H1 (cell line): Measurements from ENCODE around the gene EBF3. TPM values are rescaled to one million over a fixed set of nuclear protein-coding genes. Genes with fewer than 3 reads are reported as not detected.
A peak's percentile ranks its signal among the peaks of the same experiment; 100 is the strongest.

Source experiments
- CTCF ChIA-PET: fragments of 300-600 bp; sonication (Branson Sonifier 250); formaldehyde crosslinking; loops from one replicate; lab custom pipeline; 2021; ENCODE audit not compliant: partially characterized antibody; lab: Charles Lee
- POLR2A ChIA-PET: fragments of 300-600 bp; sonication (Branson Sonifier 250); formaldehyde crosslinking; loops from one replicate; lab custom pipeline; 2021; ENCODE audit warnings: inconsistent platforms; ENCODE audit not compliant: partially characterized antibody; lab: Charles Lee
- DNase-seq, 2 experiments: peaks; one replicate each; pipeline versions ENCODE4 v3.0.0 to v3.0.0-alpha.2; 2010 to 2022; ENCODE audit warnings: low spot score in 2 of 2, low read depth in 1 of 2, mixed read lengths in 1 of 2
- FAIRE-seq: peaks from 2 replicates; lab custom pipeline; 2011; peaks lifted over from hg19 to GRCh38; lab: Jason Lieb, UNC
- H2AFZ ChIP-seq: 2 replicates; pipeline ENCODE4 v1.8.1; 2012; ENCODE audit warnings: low read length, inconsistent platforms
- H2AK5ac ChIP-seq: 2 replicates; pipeline ENCODE4 v1.6.1; 2013; ENCODE audit warnings: low read depth, low read length
- H2BK120ac ChIP-seq: replicated peaks from 2 replicates; pipeline ENCODE3; 2013; ENCODE audit warnings: low read depth, low read length, inconsistent platforms
- H2BK12ac ChIP-seq: 2 replicates; pipeline ENCODE4 v1.6.1; 2013; ENCODE audit warnings: low read depth, low read length
- H2BK15ac ChIP-seq: 2 replicates; pipeline ENCODE4 v1.6.1; 2013; ENCODE audit warnings: low read length
- H2BK20ac ChIP-seq: 2 replicates; pipeline ENCODE4 v1.6.1; 2013; ENCODE audit warnings: low read length
- H2BK5ac ChIP-seq: 2 replicates; pipeline ENCODE4 v1.6.1; 2013; ENCODE audit warnings: low read depth, low read length
- H3K14ac ChIP-seq: 2 replicates; pipeline ENCODE4 v1.6.1; 2013; ENCODE audit warnings: inconsistent platforms; ENCODE audit not compliant: insufficient read length
- H3K18ac ChIP-seq: 2 replicates; pipeline ENCODE4 v1.6.1; 2013; ENCODE audit warnings: low read length; ENCODE audit errors: extremely low read depth
- H3K23ac ChIP-seq: 2 replicates; pipeline ENCODE4 v1.6.1; 2013; ENCODE audit warnings: inconsistent platforms; ENCODE audit not compliant: insufficient read length
- H3K23me2 ChIP-seq: 2 replicates; pipeline ENCODE4 v1.6.1; 2013; ENCODE audit warnings: low read depth, low read length
- H3K27ac ChIP-seq: 2 replicates; pipeline ENCODE4 v1.6.1; 2011; ENCODE audit warnings: low read depth, low read length, inconsistent platforms
- H3K27me3 ChIP-seq, 4 experiments: replicated peaks in 1 of 4; 1 replicate in 1 of 4; 2 replicates in 3 of 4; pipeline versions ENCODE4 v1.6.1 to v1.8.1; 2011 to 2013; ENCODE audit warnings: low read length in 3 of 4, mild to moderate bottlenecking in 3 of 4, inconsistent platforms in 2 of 4, mixed read lengths in 2 of 4, moderate library complexity in 1 of 4; ENCODE audit not compliant: control insufficient read depth in 3 of 4, insufficient read depth in 3 of 4; ENCODE audit errors: extremely low read depth in 1 of 4
- H3K36me3 ChIP-seq, 4 experiments: 2 replicates each; pipeline versions ENCODE4 v1.6.1 to v1.8.1; 2011 to 2013; ENCODE audit warnings: mild to moderate bottlenecking in 4 of 4, low read length in 3 of 4, moderate library complexity in 2 of 4, control low read depth in 1 of 4, inconsistent platforms in 1 of 4; ENCODE audit not compliant: insufficient read depth in 4 of 4, control insufficient read depth in 2 of 4
- H3K4ac ChIP-seq: replicated peaks from 2 replicates; pipeline ENCODE3; 2013; ENCODE audit warnings: low read length, low read depth, mixed read lengths, inconsistent platforms; ENCODE audit not compliant: insufficient read length
- H3K4me1 ChIP-seq, 4 experiments: replicated peaks in 1 of 4; 1 replicate in 1 of 4; 2 replicates in 3 of 4; pipeline versions ENCODE4 v1.6.1 to v1.8.1; 2011 to 2013; ENCODE audit warnings: low read length in 3 of 4, inconsistent platforms in 2 of 4, mixed read lengths in 1 of 4; ENCODE audit not compliant: insufficient read depth in 4 of 4, control insufficient read depth in 3 of 4
- H3K4me2 ChIP-seq, 2 experiments: 2 replicates each; pipeline versions ENCODE4 v1.6.1 to v1.8.1; 2011 to 2013; ENCODE audit warnings: low read depth in 2 of 2, low read length in 2 of 2, control low read depth in 1 of 2, inconsistent platforms in 1 of 2, mild to moderate bottlenecking in 1 of 2; ENCODE audit not compliant: insufficient read depth in 1 of 2
- H3K4me3 ChIP-seq, 4 experiments: fragments of 200-600, 300-600 bp in 1 of 4; sonication (generic), shearing (Covaris generic), sonication (Bioruptor Twin) in 1 of 4; 2 replicates each; pipeline versions ENCODE4 v1.5.1 to v1.8.1; 2011 to 2016; ENCODE audit warnings: low read length in 4 of 4, low read depth in 3 of 4, control low read depth in 2 of 4, inconsistent platforms in 2 of 4, mild to moderate bottlenecking in 2 of 4, mixed read lengths in 1 of 4, moderate library complexity in 1 of 4; ENCODE audit not compliant: insufficient read depth in 2 of 4; ENCODE audit errors: extremely low read depth in 1 of 4
- H3K56ac ChIP-seq: replicated peaks from 2 replicates; pipeline ENCODE3; 2013; ENCODE audit warnings: low read depth, mild to moderate bottlenecking, mixed read lengths, low read length, inconsistent platforms; ENCODE audit not compliant: insufficient read length
- H3K79me1 ChIP-seq: 2 replicates; pipeline ENCODE4 v1.6.1; 2013; ENCODE audit warnings: low read depth, low read length, control low read depth
- H3K79me2 ChIP-seq, 2 experiments: 2 replicates each; pipeline versions ENCODE4 v1.6.1 to v1.8.1; 2012 to 2013; ENCODE audit warnings: low read length in 2 of 2, mild to moderate bottlenecking in 2 of 2, inconsistent platforms in 1 of 2; ENCODE audit not compliant: insufficient read depth in 2 of 2, control insufficient read depth in 1 of 2
- H3K9ac ChIP-seq, 4 experiments: replicated peaks in 1 of 4; 1 replicate in 1 of 4; 2 replicates in 3 of 4; pipeline versions ENCODE4 v1.6.1 to v1.8.1; 2011 to 2013; ENCODE audit warnings: low read depth in 3 of 4, low read length in 3 of 4, control low read depth in 2 of 4, mild to moderate bottlenecking in 2 of 4, moderate library complexity in 2 of 4, inconsistent platforms in 1 of 4; ENCODE audit errors: extremely low read depth in 1 of 4
- H3K9me3 ChIP-seq, 2 experiments: 2 replicates each; pipeline versions ENCODE4 v1.6.1 to v1.8.1; 2012 to 2013; ENCODE audit warnings: mild to moderate bottlenecking in 2 of 2, moderate library complexity in 2 of 2, control low read depth in 1 of 2, inconsistent platforms in 1 of 2, low read depth in 1 of 2, low read length in 1 of 2, mixed read lengths in 1 of 2; ENCODE audit not compliant: insufficient read depth in 2 of 2
- H4K20me1 ChIP-seq, 2 experiments: replicated peaks in 1 of 2; 2 replicates each; pipeline versions ENCODE3 to v1.8.1; 2011 to 2013; ENCODE audit warnings: inconsistent platforms in 2 of 2, low read length in 2 of 2, mild to moderate bottlenecking in 1 of 2; ENCODE audit not compliant: insufficient read depth in 2 of 2, control insufficient read depth in 1 of 2
- H4K5ac ChIP-seq: 2 replicates; pipeline ENCODE4 v1.6.1; 2013; ENCODE audit warnings: low read length, low read depth, mixed read lengths, inconsistent platforms; ENCODE audit not compliant: insufficient read length
- H4K8ac ChIP-seq: 2 replicates; pipeline ENCODE4 v1.8.0; 2013; ENCODE audit warnings: mild to moderate bottlenecking, moderate library complexity, low read length, inconsistent platforms; ENCODE audit not compliant: insufficient read depth; ENCODE audit errors: extremely low read depth
- H4K91ac ChIP-seq: replicated peaks from 2 replicates; pipeline ENCODE3; 2013; ENCODE audit warnings: low read length, mixed read lengths, inconsistent platforms; ENCODE audit not compliant: insufficient read length
- EZH2 ChIP-seq: fragments of 200-600 bp; sonication (generic); IDR thresholded peaks from 2 replicates; pipeline ENCODE4 v1.7.1; 2012; ENCODE audit warnings: low read depth, mild to moderate bottlenecking, moderate library complexity, low read length, inconsistent platforms; ENCODE audit not compliant: severe bottlenecking
- GTF2F1 ChIP-seq: IDR thresholded peaks from 2 replicates; pipeline ENCODE4 v1.6.1; 2012; ENCODE audit warnings: low read depth, low read length, improper control_type of control experiment, borderline replicate concordance
- HDAC2 ChIP-seq, 2 experiments: fragments of 300-600 bp in 1 of 2; sonication (generic) in 1 of 2; IDR thresholded peaks; 2 replicates each; pipeline ENCODE4 v1.6.1; 2011 to 2012; ENCODE audit warnings: low read depth in 2 of 2, low read length in 2 of 2, mild to moderate bottlenecking in 2 of 2, moderate library complexity in 2 of 2, borderline replicate concordance in 1 of 2, inconsistent platforms in 1 of 2
- KDM1A ChIP-seq: fragments of 200-600, 300-600 bp; sonication (generic); IDR thresholded peaks from 2 replicates; pipeline ENCODE4 v1.7.1; 2016; ENCODE audit warnings: mild to moderate bottlenecking, low read length, borderline replicate concordance
- NANOG ChIP-seq: IDR thresholded peaks from 2 replicates; pipeline ENCODE4 v1.6.1; 2011; ENCODE audit warnings: low read length, low read depth, mild to moderate bottlenecking, inconsistent platforms; ENCODE audit not compliant: insufficient read depth, poor library complexity, severe bottlenecking
- POLR2A ChIP-seq, 2 experiments: IDR thresholded peaks; 1 replicate in 1 of 2; 2 replicates in 1 of 2; pipeline ENCODE4 v1.6.1; 2011; ENCODE audit warnings: low read depth in 2 of 2, low read length in 2 of 2, mild to moderate bottlenecking in 2 of 2; ENCODE audit errors: control extremely low read depth in 1 of 2
- WGBS, 2 experiments: shearing (Covaris generic) in 1 of 2; methylation state at CpG; one replicate each; pipeline versions ENCODE4 v1.1.6 to v1.1.7; 2013 to 2015; ENCODE audit warnings: low lambda C conversion rate in 2 of 2, mixed read lengths in 2 of 2, inconsistent platforms in 1 of 2, low coverage in 1 of 2, missing lambda C conversion rate in 1 of 2; ENCODE audit not compliant: insufficient replicate concordance in 2 of 2, insufficient coverage in 1 of 2, insufficient read length in 1 of 2; ENCODE audit errors: extremely low coverage in 1 of 2, missing lambda C conversion rate in 1 of 2; 5-methylcytosine and 5-hydroxymethylcytosine counted together
- polyA plus RNA-seq, 7 experiments: library from polyadenylated mRNA; depleted of rRNA in 3 of 7; stranded (reverse) in 5 of 7; unstranded in 2 of 7; fragments of >200 nt in 5 of 7; fragments of 200-250 nt in 2 of 7; gene quantifications; 1 replicate in 5 of 7; 2 replicates in 1 of 7; 4 replicates in 1 of 7; pipeline versions ENCODE4 v1.2.1 to v1.2.3, GENCODE V29; 2011 to 2013; ENCODE audit warnings: missing spikeins in 2 of 7, mixed read lengths in 2 of 7
- total RNA-seq: library from RNA; stranded (reverse); fragmentation: NEBNext Ultra II Directional; extraction: Animal tissue kit (Norgen Biotek cat#: 25700); gene quantifications from 2 replicates; pipeline ENCODE4 v1.2.1, GENCODE V29; 2021
- TF ChIP-seq, protein P1 (sequence below), 3 experiments: IDR thresholded peaks; 1 replicate in 2 of 3; 2 replicates in 1 of 3; pipeline versions ENCODE4 v1.5.1 to v1.6.1; 2011; ENCODE audit warnings: low read length in 3 of 3, mild to moderate bottlenecking in 3 of 3, inconsistent platforms in 2 of 3, low read depth in 1 of 3, moderate library complexity in 1 of 3; ENCODE audit not compliant: insufficient read depth in 1 of 3; ENCODE audit errors: control extremely low read depth in 1 of 3

Gene EBF3
- total and polyA plus RNA-seq, 2 of the 8 experiments (the other 6 are each of a cell fraction or from before 2014, with no cell fraction given), result 0.08 to 0.26 TPM

DNA sequence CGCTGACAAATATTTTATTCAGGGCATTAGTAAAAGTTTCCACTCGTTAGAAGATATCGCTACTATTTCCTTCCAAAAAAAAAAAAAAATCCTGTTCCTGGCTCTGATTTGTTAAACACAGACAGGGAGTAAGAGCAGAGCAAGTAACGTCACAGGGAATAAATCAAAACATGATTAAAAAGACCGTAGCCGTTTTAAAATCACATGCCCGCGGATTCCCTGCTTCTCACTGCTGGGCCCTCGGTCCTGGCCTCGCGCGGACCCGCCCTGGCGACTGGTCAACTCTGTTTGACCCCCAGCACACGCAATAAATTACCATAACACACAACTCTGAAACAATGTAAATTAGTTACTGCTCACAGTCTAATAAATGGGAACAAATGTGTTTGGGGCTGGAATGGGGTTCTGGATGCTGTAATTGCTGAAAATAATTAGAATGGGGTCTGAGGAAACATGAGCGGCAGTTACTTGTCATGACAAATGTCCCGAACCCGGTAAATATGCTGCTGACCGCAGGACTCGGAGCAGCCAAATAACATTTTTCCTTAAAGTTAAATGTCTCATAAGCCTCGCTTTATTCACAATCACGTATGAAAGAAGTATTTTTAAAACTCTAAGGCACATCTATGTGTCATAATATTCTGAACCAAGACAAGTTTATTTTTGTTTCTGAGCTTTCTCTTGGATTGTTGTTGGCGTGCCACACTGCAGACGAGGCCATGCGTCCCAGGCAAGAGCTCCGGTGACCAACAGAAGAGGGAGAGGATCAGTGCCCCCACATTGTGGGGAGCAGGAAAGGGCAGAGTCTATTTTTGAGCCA is 17.9 kb downstream of the EBF3 start:
- Histone ChIP-seq H3K4me2 (no peak overlapping the region), H3K4ac (no peak overlapping the region), H3K9me3 (no peaks in the 10 kb centered on the region), H2BK5ac (no peak overlapping the region), H3K79me2 (no peaks in the 10 kb centered on the region), H3K4me1 (peaks cover 0 to 5% (median 3%) of the 10 kb centered on the region in 4 experiments; a peak in 3 of 7 replicates), H3K23ac (no peak overlapping the region), H3K79me1 (no peaks in the 10 kb centered on the region), H3K27me3 (peaks cover 0 to 8% (median 2%) of the 10 kb centered on the region in 4 experiments; a peak in 3 of 7 replicates), H3K56ac (no peak overlapping the region), H2BK20ac (no peak overlapping the region), H3K23me2 (no peaks in the 10 kb centered on the region), H2AK5ac (no peak overlapping the region), H2BK15ac (peak overlapping the region; percentile 95; the same call in 1 of the 2 replicates), H4K91ac (no peak overlapping the region), H2BK120ac (no peak overlapping the region), H3K4me3 (no peak overlapping the region), H2BK12ac (no peak overlapping the region), H3K9ac (no peak overlapping the region), H3K27ac (no peak overlapping the region), H2AFZ (no peak overlapping the region), H3K36me3 (no peaks in the 10 kb centered on the region), H3K14ac (no peak overlapping the region), H3K18ac (no peak overlapping the region), H4K20me1 (no peaks in the 10 kb centered on the region), H4K5ac (no peak overlapping the region), H4K8ac (no peak overlapping the region)
- POLR2A ChIA-PET, result interaction anchor here (0.9 kb wide), 1 partner anchor 11 kb away, joined by 3 read pairs; no protein-coding TSS in a partner anchor
- DNase-seq, result no peak
- FAIRE-seq, result no peak
- WGBS, 2 experiments, result 96% methylated on average over 26 of the region's 26 CpGs; no CpG with 5 or more reads in 1 of the 2 experiments
- CTCF ChIA-PET, result interaction anchor here (1.1 to 1.7 kb wide), 2 partner anchors 17 to 23 kb away, joined by 4 to 6 read pairs; no protein-coding TSS in a partner anchor
- no peak for TF ChIP-seq NANOG
- no peak for TF ChIP-seq KDM1A
- no peak for TF ChIP-seq HDAC2 (IDR thresholded peaks at IDR 0.05; ENCODE audit: borderline replicate concordance in 1 of 2, low read depth in 2 of 2, low read length in 2 of 2)
- TF ChIP-seq POLR2A (IDR thresholded peaks at IDR 0.05; ENCODE audit: control extremely low read depth in 1 of 2, low read depth in 2 of 2, low read length in 2 of 2), result no peak
- TF ChIP-seq GTF2F1, result no peak
- TF ChIP-seq, protein P1, sequence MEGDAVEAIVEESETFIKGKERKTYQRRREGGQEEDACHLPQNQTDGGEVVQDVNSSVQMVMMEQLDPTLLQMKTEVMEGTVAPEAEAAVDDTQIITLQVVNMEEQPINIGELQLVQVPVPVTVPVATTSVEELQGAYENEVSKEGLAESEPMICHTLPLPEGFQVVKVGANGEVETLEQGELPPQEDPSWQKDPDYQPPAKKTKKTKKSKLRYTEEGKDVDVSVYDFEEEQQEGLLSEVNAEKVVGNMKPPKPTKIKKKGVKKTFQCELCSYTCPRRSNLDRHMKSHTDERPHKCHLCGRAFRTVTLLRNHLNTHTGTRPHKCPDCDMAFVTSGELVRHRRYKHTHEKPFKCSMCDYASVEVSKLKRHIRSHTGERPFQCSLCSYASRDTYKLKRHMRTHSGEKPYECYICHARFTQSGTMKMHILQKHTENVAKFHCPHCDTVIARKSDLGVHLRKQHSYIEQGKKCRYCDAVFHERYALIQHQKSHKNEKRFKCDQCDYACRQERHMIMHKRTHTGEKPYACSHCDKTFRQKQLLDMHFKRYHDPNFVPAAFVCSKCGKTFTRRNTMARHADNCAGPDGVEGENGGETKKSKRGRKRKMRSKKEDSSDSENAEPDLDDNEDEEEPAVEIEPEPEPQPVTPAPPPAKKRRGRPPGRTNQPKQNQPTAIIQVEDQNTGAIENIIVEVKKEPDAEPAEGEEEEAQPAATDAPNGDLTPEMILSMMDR (IDR thresholded peaks at IDR 0.05; ENCODE audit: control extremely low read depth in 1 of 3, insufficient read depth in 1 of 3, low read depth in 1 of 3, low read length in 3 of 3), result no peak
- no peak for TF ChIP-seq EZH2
